COLO829 (cell line): Measurements from ENCODE around the gene ANXA1.

ENCODE experiments used
- DNase-seq: peaks from one replicate; pipeline ENCODE4 v3.0.0; 2012; ENCODE audit warnings: low spot score

ANXA1 gene, protein sequence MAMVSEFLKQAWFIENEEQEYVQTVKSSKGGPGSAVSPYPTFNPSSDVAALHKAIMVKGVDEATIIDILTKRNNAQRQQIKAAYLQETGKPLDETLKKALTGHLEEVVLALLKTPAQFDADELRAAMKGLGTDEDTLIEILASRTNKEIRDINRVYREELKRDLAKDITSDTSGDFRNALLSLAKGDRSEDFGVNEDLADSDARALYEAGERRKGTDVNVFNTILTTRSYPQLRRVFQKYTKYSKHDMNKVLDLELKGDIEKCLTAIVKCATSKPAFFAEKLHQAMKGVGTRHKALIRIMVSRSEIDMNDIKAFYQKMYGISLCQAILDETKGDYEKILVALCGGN

GRCh38 chr9:73151653-73152542 lies at the start of gene ANXA1:
TSS of gene ANXA1 (plus strand) at chr9:73151865. CDS start at chr9:73158536, 6,671 bp downstream.
- DNase-seq, result peak; percentile 89

DNA sequence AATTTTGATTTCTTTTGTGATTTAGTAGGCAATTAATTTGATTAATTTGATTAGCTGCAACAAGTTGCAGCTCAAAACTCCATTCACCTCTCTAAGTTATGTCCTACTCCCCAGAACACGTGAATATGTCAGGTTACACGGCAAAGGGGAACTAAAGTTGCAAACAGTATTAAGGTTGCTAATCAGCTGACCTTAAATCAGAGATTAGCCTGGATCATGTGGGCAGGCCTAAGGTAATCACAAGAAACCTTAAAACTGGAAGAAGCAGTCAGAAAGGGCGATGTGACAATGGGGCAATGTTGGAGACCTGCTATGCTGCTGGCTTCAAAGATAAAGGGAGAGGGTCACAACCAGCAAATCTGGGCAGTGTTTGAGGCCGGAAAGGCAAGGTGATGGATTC lies 47.3 kb upstream of the ANXA1 start:
- DNase-seq, result no peak

DNA sequence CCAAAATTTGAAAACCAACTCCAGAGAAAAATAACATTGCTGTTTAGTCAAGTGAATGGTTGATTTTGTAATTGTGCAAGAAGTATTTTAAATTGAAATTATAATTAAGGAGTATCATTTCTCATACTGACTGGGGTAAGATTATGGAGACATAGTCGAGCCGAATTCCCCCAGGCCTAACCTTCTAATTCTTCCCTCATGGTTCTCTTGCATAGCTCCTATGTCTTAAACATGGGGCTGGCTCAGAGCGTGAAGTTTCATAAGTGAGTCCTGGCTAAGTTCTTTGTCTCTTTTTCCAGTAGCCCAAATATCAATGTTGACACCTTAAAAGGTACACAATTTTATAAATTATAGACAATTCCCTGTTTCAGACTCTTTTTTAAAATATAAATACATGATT lies 46.7 kb upstream of the ANXA1 start:
- DNase-seq, result no peak

DNA sequence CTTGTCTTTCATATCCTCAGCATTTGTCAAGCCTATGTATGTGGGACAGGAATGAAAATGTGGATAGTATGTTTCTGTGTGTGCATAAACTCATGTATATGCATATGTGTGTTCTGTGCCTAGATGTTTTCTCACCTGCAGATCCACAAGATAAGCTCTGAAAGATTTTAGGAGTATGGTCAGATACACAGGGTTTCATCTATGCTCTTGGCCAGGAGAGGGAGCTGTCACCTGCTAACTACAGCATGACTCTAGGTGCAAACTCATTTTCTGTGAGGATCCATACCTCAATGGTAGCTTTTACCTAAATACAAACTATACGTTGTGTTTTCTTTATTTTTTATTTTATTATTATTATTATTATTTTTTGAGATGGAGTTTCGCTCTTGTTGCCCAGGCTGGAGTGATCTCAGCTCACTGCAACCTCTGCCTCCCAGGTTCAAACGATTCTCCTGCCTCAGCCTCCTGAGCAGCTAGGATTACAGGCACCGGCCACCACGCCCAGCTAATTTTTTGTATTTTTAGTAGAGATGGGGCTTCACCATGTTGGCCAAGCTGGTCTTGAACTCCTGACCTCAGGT lies 44.1 kb upstream of the ANXA1 start:
- peak; percentile 60 for DNase-seq

GRCh38 chr9:73114058-73114457 lies 37.6 kb upstream of the ANXA1 start:
- DNase-seq, result no peak

DNA sequence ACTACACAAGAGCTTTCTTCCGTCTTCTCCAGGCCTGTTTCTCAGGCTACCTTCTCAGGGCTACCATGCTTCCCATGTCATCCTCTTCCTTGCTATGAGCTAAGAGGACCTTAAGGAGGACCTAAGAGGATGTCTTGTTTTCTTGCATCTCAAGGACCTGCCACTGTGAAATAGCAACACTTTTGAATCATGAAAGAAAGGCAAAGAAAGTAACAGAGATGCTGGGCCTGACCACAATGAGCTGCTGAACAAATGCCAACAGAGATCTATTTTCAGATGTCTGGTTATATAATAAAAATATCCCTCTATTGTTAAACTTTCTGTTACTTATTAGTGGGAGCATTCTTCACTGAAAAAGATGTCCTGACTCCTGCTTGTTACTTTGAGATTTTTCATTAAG lies 36.7 kb upstream of the ANXA1 start:
- DNase-seq, result no peak

GRCh38 chr9:73116031-73116430 lies 35.6 kb upstream of the ANXA1 start:
- DNase-seq, result no peak

- DNase-seq, result no peak
Observed at GRCh38 chr9:73116880-73117279, 34.8 kb upstream of the ANXA1 start.

- DNase-seq, result no peak
Observed at GRCh38 chr9:73118286-73118685, 33.4 kb upstream of the ANXA1 start.

- DNase-seq, result peak; percentile 14
Observed at GRCh38 chr9:73118898-73119554, 32.6 kb upstream of the ANXA1 start.

DNA sequence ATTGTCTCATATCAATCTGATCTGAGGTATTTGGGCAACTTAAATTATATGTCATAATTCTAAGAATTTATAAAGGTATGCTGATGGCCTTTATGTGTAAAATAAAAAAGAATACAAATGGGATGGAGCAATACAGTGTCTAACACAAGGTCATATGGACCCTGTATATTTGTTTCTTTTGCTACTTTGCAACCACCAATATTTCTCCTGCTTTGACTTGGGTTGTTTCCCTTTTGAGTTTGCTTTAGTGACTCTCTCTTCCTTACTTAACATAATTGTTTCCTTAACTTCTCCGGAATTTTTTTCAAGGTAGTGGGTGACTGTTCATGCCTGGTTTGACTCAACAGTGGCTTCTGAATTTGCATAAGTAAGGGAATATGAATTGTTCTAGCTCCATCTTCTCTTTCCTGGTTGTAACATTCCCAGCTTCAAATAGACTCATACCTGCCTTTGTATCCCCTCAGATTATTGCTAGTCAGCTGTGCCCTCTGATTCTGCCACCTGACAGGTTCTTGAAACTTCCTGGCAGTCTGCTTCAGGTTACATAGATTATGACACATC lies 30.2 kb upstream of the ANXA1 start:
- no peak for DNase-seq

DNA sequence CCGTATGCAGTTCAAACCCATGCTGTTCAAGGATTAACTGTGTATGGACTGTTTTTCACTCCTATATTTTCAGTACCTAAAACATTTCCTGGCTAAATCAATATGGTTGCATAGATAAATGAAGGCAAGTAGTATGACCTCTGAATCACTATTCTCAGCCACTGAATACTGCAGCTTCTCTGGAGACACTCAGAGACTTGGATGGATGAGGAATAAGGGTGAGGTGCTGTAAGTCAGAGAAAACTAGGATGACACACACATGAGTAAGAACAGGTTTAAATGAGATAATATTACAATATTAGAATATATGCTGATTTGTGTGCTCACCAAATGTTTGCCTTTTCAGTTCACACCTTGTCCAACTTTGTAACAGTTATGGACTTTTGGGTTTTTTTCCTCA lies 26.0 kb upstream of the ANXA1 start:
- DNase-seq, result no peak

GRCh38 chr9:73129941-73130685 lies 21.6 kb upstream of the ANXA1 start:
- DNase-seq, result no peak

DNA sequence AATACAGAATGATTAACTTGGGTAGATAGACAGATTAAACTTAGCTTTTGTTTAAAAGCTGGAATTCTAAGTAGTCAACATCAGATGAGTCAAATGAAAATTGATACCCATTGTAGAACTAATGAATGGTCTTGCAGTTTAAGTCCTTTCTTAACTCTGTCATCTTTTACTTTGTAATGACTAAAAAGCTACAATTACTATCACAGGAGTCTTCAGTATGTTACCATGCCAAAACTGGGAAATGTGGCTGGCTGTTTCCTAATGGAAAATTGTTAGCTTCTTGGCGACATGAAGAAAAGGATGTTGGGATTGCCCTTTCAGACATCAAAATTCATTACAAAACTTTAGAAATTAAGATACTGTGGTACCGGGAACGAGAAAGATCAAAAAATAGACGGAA lies 20.2 kb upstream of the ANXA1 start:
- DNase-seq, result no peak

- peak; percentile 72 for DNase-seq
Observed at GRCh38 chr9:73132034-73132776, 19.5 kb upstream of the ANXA1 start.

DNA sequence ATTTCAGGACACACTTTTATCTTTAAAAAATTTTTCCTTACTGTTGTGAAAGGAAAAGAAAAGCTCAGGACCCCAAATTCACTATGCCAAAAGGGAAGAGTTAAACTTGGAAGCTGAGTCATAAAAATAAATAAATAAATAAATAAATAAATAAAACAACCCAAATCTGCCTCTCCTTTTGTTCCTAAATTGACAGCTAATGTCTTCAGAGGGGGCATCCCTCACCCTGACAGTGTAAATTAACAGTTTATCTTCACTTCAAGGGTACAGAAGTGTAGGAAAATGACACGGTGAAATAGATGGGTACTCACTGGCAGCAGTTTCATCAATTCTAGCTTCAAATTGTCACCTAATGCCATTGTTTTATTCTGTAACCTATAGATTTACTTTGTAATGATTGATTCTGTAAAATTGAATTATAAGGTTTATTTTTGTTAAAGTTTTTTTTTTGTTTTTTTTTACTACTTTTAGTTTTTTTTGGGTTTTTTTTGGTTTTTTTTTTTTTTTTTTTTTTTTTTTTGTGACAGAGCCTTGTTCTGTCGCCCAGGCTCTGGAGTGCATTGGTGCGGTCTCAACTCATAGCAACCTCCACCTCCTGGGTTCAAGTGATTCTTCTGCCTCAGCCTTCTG lies 18.5 kb upstream of the ANXA1 start:
- no peak for DNase-seq

GRCh38 chr9:73133921-73134407 lies 17.7 kb upstream of the ANXA1 start:
- DNase-seq, result no peak

- DNase-seq, result no peak
Observed at GRCh38 chr9:73135394-73135793, 16.3 kb upstream of the ANXA1 start.

DNA sequence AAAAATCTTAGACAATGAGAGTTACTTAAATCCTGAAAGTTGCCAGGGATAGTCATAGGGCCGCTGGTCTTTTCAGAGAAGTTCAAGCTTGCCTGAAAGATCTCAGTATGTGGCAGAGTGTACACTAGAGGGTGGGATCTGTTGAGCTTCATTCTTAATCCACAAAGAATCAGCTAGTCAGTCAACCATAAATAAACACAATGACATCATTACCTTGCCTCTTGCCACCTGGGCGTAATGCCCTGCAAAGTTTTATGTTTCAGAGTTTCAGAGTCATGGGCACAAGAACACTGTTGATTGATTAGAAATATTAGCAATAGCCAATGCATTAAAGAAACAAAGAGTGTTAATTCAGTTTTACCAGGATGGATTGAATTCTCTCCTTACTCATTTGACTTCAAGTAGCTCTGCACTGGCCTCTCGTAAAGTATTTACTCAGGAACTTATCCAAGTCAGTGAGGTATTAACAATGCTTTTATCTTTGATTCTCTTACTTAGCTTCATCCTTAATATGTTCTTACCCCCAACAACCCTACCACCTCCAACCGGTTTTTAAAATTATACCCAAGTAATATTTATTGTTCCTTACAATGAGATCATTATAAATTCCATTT lies 14.3 kb upstream of the ANXA1 start:
- no peak for DNase-seq

DNA sequence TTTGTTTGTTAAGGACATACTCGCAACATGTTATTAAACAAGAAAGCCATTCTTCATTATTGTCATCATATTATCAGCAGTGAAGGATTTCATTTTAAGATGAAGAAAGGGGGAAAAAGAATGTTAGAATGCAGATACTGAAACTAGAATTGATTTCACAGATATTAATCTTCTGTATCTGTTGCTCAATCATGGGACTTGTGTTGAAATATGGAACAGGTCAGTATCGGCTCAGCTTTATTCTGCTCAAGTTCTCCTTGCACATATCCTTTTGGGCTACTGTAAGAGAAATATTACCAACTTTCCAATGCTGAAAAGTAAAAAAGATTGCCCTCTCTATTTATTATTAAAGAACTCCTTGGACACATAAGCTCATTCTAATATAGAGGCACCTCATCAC lies 13.8 kb upstream of the ANXA1 start:
- no peak for DNase-seq
